ENCODE measurements around the gene ZNF579.
A peak's percentile ranks its signal among the peaks of the same experiment; 100 is the strongest.
"Not testable (repeated sequence)": the region's sequence is repeated elsewhere in the genome, so short reads cannot be mapped to it uniquely, and the experiment has no call there.

ZNF579 gene

DNA sequence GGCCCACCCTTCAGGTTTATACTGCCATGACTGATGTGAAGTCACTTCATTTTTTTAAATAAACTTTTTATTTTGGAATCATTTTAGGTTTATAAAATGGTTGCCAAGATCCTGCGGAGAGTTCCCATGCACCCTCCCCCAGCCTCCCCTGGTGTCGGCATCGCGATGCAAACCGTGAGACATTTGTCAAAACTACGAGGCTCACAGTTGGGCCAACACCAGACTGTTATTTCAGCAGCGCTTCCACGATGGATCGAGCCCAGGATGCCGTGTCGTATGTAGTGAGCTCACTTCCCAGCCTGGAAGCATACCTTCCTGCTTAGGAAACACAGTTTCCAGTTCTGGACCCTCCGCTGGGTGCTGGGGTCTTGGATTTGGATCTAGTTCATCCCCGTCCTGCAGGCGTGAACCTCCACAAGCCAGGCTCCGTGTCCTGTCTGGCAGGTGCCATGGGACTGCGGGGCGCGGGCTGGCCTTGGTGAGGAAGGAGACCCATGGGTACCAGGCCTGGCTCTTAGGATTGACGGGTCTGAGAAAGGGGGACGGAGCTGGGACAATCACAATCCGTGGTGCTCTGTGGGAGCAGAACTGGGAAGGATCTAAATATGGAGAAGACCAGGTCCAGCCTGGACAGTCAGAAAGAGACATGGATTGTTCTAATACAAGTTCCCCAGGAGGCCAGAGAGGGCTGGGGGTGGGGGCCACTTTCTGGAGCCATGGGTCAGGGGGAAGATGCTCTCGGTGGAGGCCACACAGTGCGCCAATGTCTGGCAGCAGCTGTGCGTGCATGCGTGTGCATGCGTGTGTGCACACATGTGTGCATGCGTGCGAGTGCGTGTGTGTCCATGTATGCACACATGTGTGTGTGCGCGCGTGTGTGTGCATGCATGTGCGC, 41.3 kb downstream of the ZNF579 start:
- no peak for DNase-seq (ENCODE audit: low spot score)

DNA sequence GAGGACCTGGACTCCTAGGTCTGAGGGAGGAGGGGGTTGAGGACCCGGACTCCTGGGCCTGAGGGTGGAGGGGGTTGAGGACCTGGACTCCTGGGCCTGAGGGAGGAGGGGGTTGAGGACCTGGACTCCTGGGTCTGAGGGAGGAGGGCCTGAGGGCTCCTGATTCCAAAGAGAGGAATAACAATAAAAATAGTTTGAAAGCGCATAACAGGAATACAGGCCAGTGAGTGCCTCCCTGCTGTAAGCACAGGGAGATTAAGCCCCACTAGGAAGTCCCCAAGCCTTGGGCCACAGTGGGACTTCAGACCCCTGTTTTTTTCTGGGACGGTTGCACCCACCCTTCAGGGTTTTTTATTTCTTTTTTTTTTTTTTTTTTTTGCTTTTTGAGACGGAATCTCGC, 42.5 kb downstream of the ZNF579 start:
- DNase-seq (ENCODE audit: low spot score), result no peak

DNA sequence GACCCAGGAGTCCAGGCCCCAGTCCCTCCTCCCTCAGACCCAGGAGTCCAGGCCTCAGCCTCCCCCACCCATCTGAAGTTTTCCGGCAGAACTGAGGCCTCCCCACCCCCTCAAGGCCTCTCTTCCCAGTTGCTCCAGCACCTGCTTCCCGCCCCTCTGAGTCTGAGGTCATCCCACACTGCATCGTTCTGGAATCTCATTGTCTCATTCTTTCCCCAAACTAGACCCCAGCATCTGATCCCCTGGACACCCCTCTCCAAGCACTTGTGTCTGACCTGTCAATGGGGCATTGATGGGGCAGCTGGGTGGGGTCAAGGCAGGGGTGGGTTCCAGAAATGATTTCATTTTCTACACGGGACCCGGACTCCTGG, 42.9 kb downstream of the ZNF579 start:
- no peak for DNase-seq (ENCODE audit: low spot score)

DNA sequence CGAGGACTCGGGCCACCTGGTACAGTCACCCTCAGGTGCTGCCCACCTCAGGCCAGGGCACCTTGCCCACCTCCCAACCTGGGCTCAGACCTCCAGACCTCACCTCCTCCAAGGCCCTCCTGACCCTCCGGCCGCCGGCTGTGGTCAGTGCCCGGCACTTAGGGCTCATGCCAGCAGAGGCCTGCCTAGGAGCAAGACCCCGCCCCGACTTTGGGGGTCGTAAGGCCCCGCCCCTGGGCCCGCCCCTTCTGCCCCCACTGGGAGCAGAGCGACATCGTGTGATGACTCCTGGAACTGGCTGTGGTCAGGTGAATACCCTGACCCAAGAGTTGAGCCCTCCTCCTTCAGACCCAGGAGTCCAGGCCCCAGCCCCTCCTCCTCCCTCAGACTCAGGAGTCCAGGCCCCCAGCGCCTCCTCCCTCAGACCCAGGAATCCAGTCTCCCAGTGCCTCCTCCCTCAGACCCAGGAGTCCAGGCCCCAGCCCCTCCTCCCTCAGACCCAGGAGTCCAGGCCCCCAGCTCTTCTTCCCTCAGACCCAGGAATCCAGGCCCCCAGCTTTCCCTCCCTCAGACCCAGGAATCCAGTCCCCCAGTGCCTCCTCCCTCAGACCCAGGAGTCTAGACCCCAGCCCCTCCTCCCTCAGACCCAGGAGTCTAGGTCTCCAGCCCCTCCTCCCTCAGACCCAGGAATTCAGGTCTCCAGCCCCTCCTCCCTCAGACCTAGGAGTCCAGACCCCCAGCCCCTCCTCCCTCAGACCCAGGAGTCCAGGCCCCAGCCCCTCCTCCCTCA, 43.5 kb downstream of the ZNF579 start, which contains the start of gene SBK2:
SBK2 (minus strand) TSS at position 183 of the 790 bp plus-strand sequence. CDS start 839 bp downstream, outside the sequence.
- no peak for DNase-seq (ENCODE audit: low spot score)

DNA sequence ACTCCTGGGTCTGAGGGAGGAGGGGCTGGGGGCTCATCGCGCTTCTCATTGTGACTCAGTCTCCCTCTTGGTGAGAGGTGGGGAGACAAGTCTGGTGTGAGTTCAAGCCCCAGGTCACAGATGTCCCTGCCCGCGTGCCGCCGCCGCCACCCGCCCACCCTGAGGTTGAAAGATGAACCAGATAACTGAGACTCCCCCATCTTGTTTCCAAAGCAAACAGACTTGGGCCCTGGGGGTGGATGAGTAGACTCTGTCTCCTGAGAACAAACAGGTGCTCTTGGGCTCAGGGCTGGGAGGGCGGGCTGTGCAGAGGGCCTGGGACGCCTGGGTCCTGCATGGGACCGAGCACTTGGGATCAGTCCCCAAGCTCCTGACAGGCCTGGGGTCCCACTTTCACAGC, 44.3 kb downstream of the ZNF579 start:
- no peak for DNase-seq (ENCODE audit: low spot score)

DNA sequence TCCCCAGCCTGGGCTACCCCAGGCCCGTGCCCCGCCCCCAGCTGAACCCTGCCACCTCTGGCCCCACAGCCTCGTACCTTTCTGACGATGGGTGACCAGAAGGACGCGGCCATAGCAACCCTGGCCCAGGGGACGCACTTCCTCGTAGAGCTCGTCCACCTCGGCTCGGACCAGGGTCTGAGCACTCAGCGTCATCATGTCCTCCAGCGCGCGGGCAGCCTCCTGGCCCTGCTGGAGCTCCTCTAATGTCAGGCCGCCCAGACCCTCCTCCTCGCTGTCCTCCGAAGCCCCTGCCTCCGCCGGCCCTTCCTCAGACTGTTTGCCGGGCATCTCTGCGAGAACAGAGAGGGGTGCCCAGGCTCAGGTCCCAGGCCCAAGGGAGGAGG, 44.7 kb downstream of the ZNF579 start:
- no peak for DNase-seq (ENCODE audit: low spot score)

DNA sequence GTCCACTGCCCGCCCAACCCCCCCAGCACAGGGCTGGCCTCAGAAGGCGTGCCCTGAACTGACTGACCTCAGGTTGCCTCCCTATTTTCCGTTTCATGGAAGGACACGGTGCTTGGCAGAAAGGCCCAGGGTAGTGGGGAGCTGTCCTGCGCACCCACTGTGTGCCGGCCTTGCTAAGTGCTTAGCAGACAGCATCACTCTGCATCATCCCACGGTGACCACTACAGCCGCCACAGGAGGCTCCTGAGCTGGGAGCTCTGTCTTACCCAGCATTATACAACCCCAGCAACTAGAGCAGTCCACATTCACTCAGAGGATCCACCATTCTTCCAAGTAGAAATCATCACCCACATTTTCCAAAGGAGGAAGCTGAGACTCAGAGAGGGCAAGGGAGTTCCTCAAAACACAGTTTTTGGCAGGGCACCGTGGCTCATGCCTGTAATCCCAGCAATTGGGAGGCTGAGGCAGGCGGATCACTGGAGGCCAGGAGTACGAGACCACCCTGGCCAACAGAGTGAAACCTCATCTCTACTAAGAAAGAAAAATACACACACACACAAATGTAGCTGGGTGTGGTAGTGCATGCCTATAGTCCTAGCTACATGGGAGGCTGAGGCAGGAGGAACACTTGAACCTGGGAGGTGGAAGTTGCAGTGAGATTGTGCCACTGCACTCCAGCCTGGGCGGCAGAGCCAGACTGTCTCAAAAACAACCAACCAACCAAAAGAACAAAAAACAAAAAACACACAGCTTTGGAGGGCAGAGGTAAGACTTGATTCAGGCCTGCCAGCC, 45.3 kb downstream of the ZNF579 start:
- no peak for DNase-seq (ENCODE audit: low spot score)

DNA sequence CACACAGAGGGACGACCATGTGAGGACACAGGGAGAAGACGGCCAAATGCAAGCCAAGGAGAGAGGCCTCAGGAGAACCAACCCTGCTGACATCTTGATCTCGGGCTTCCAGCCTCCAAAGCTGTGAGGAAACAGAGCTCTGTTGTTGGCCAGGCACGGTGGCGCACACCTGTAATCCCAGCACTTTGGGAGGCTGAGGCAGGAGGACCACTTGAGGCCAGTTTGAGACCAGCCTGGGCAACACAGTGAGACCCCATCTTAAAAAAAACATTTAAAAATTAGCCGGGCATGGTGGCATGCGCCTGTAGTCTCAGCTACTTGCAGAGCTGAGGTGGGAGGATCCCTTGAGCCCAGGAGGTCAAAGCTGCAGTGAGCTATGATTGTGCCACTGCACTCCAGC, 46.4 kb downstream of the ZNF579 start:
- DNase-seq (ENCODE audit: low spot score), result not testable (repeated sequence)

DNA sequence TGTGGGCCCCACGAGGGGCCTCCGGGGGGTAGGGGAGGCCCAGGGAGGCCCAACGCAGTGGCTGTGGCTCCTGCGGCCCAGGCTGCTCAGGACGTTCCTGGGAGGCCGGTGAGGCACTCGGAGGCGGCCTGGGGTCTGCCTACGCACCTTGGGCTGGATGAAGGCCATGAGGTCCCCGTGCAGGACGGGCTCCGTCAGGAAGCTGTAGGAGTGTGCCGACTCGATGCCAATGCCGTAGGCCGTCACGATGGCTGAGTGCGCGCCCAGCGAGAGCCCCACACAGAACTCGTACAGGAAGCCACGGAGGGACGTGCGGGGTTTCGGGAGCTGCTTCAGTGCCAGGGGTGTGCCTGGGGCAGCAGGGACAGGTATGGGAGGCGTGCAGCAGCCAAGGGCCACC, 49.7 kb downstream of the ZNF579 start:
- DNase-seq (ENCODE audit: low spot score), result no peak

DNA sequence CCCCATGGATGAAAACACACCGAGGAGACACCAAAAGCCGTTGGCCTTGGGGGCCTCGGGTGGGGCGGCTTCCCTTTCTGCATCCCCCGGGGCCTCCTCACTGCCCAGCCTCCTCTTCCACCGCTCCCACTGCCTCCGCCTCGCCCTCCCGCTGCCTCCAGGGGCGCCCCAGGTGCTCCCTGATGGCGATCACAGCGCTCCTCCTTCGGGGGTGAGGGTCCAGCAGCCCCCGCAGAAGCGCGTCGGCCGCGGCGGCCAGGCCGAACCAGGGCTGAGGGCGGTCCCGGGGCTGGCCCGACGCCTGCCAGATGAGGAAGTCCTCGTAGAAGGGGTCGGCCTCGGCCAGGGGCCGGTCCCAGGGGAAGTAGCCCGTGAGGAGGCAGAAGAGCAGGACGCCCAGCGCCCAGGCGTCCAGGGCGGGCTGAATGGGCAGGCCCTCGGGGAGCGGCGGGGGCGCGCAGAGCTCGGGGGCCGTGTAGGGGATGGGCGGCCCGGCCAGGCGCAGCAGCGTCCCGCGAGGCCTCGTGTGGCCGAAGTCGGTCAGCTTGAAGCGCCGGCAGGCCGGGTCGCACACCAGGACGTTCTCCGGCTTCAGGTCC, 50.9 kb downstream of the ZNF579 start:
- no peak for DNase-seq (ENCODE audit: low spot score)

DNA sequence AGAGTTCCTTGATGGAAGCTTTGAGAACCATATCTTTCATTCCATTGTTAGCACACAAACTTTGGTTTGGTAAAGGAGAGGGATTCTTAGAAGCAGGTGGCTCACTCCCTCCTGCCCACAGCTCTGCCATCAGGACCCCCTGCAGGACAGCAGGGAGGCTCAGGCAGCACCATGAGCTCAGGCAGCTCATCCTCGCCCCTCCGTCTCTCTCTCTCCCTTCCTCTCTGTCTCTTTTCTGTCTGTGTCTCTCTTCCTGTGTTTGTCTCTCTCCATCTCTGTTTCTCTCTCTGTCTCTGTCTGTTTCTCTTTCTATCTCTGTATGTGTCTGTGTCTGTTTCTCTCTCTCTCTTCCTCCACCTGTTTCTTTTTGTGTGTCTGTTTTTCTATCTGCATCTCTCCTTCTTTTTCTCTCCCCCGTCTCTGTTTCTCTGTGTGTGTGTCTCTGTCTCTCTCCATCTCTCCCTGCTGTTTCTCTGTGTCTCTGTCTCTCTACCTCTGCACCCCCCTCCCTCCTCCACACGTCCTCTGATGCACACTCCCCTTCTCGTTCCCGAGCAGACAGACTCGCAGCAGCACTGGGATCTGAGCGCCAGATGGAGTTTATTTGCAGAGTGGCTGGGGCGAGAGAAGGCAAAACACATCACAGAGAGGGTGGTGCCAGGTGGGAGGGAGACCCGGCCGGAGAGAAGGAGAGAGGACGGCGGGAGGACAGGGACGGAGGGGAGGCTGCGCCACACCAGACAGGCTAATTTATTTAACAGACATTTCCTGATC, 52.4 kb downstream of the ZNF579 start:
- DNase-seq (ENCODE audit: low spot score), result peak; percentile 57

DNA sequence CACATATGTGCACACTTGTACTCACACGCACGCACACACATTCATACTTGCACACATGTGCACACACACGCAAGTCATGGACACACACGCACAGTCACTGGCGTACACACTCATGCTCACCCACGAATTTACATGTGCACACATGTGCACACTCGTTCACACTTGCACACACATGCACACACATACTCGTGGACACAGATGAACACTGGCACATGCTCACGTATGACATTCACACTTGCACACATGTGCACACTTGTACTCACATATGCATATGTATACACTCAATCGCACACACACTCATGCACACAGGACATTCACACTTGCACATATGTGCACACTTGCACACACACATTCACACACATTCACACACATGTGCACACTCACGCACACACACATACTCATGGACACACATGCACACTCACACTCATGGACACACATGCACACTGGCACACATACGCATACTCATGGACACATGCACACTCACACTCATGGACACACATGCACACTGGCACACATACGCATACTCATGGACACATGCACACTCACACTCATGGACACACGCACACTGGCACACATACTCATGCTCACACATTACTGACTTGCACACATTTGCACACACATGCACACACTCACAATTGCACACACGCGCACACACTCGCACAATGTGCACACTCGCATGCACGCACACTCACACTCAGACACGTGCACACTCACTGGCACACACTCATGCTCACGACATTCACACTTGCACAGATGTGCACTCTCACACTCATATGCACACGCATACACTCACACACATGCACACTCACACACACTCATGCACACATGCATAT, 53.2 kb downstream of the ZNF579 start:
- no peak for DNase-seq (ENCODE audit: low spot score)

All from Ammon's horn (tissue), 1 donor.